B cell (primary cell): ENCODE measurements around the gene NCK2. TPM values are rescaled to one million over a fixed set of nuclear protein-coding genes. Genes with fewer than 3 reads are reported as not detected.

Experiments used
- ATAC-seq: fragments of 200-7000 bp; cut with Tn5 transposase; one replicate; pipeline ENCODE4 v1.10.0; 2021; ENCODE audit warnings: low read depth, mild to moderate bottlenecking, moderate number of reproducible peaks, moderate library complexity
- CTCF ChIA-PET: fragments of 350-600 bp; sonication (Branson Sonifier 250); formaldehyde crosslinking; loops from one replicate; lab custom pipeline; 2021; ENCODE audit warnings: antibody characterized with exemption, inconsistent platforms; lab: Charles Lee
- POLR2A ChIA-PET: fragments of 350-600 bp; sonication (Branson Sonifier 250); formaldehyde crosslinking; loops from one replicate; lab custom pipeline; 2021; ENCODE audit warnings: antibody characterized with exemption; lab: Charles Lee
- DNase-seq: peaks from one replicate; pipeline ENCODE4 v3.0.0; 2013
- H2AFZ ChIP-seq: 2 replicates; pipeline ENCODE4 v1.6.1; 2012; ENCODE audit warnings: mild to moderate bottlenecking, low read depth, low read length; ENCODE audit not compliant: insufficient read depth, poor library complexity, severe bottlenecking
- H3K27ac ChIP-seq, 2 donors: 1 replicate in 1 of 2; 2 replicates in 1 of 2; pipeline ENCODE4 v1.5.1; 2012 to 2013; ENCODE audit warnings: low read length in 2 of 2, mild to moderate bottlenecking in 2 of 2, moderate library complexity in 1 of 2
- H3K27me3 ChIP-seq, 4 experiments: fragments of 200-600 bp in 1 of 4; sonication (generic) in 1 of 4; replicated peaks in 1 of 4; 1 replicate in 2 of 4; 2 replicates in 2 of 4; pipeline versions ENCODE4 v1.6.1 to v1.7.0; 2013 to 2016; ENCODE audit warnings: low read length in 3 of 4, mild to moderate bottlenecking in 2 of 4, mixed read lengths in 1 of 4, moderate library complexity in 1 of 4; ENCODE audit not compliant: insufficient read depth in 4 of 4, control insufficient read depth in 3 of 4; ENCODE audit errors: control extremely low read depth in 1 of 4
- H3K36me3 ChIP-seq, 2 experiments: replicated peaks in 1 of 2; 1 replicate in 1 of 2; 2 replicates in 1 of 2; pipeline versions ENCODE4 v1.6.1 to v1.7.1; 2013; ENCODE audit warnings: low read length in 1 of 2; ENCODE audit not compliant: insufficient read depth in 2 of 2, control insufficient read depth in 1 of 2; ENCODE audit errors: control extremely low read depth in 1 of 2, extremely low read depth in 1 of 2
- H3K4me1 ChIP-seq, 2 donors: fragments of 200-600 bp in 1 of 2; sonication (generic) in 1 of 2; 1 replicate in 1 of 2; 2 replicates in 1 of 2; pipeline versions ENCODE4 v1.5.1 to v1.6.1; 2013 to 2017; ENCODE audit warnings: low read length in 2 of 2; ENCODE audit not compliant: control insufficient read depth in 2 of 2, insufficient read depth in 2 of 2
- H3K4me2 ChIP-seq: replicated peaks from 2 replicates; pipeline ENCODE3; 2012; ENCODE audit warnings: mild to moderate bottlenecking, low read depth, low read length; ENCODE audit not compliant: poor library complexity, severe bottlenecking
- H3K4me3 ChIP-seq, 5 experiments: fragments of 200-600 bp in 1 of 5; sonication (generic) in 1 of 5; 1 replicate in 3 of 5; 2 replicates in 2 of 5; pipeline versions ENCODE4 v1.5.1 to v1.7.0; 2011 to 2016; ENCODE audit warnings: low read length in 4 of 5, mild to moderate bottlenecking in 4 of 5, low read depth in 2 of 5, control low read depth in 1 of 5, moderate library complexity in 1 of 5; ENCODE audit not compliant: insufficient read depth in 1 of 5; ENCODE audit errors: control extremely low read depth in 1 of 5, extremely low read depth in 1 of 5
- H3K79me2 ChIP-seq: fragments of 200-600 bp; sonication (generic); one replicate; pipeline ENCODE4 v1.6.0; 2016; ENCODE audit warnings: low read length; ENCODE audit not compliant: control insufficient read depth, insufficient read depth
- H3K9ac ChIP-seq: fragments of 200-600 bp; sonication (generic); 2 replicates; pipeline ENCODE4 v1.6.1; 2017; ENCODE audit warnings: mild to moderate bottlenecking, low read length, moderate library complexity
- H3K9me3 ChIP-seq, 3 donors: one replicate each; pipeline versions ENCODE4 v1.6.1 to v1.7.1; 2013; ENCODE audit warnings: low read length in 2 of 3; ENCODE audit not compliant: control insufficient read depth in 2 of 3, insufficient read depth in 1 of 3; ENCODE audit errors: control extremely low read depth in 1 of 3
- H4K20me1 ChIP-seq: 2 replicates; pipeline ENCODE4 v1.6.0; 2012; ENCODE audit warnings: mild to moderate bottlenecking, low read length; ENCODE audit not compliant: insufficient read depth, control insufficient read depth, poor library complexity, severe bottlenecking
- H3K27ac Mint-ChIP-seq: one replicate; pipeline ENCODE4 v1.8.0; 2021; ENCODE audit warnings: mixed read lengths
- H3K27me3 Mint-ChIP-seq: one replicate; pipeline ENCODE4 v1.8.0; 2021; ENCODE audit warnings: mixed read lengths
- H3K4me1 Mint-ChIP-seq: one replicate; pipeline ENCODE4 v1.8.0; 2021; ENCODE audit warnings: mixed read lengths
- H3K4me3 Mint-ChIP-seq: one replicate; pipeline ENCODE4 v1.8.0; 2021; ENCODE audit warnings: mixed read lengths
- H3K9me3 Mint-ChIP-seq: one replicate; pipeline ENCODE4 v1.8.0; 2022; ENCODE audit warnings: mixed read lengths; ENCODE audit not compliant: insufficient read depth
- EZH2 ChIP-seq: IDR thresholded peaks from 2 replicates; pipeline ENCODE4 v1.6.1; 2012; ENCODE audit warnings: borderline replicate concordance, low read depth, mild to moderate bottlenecking, moderate library complexity, low read length; ENCODE audit not compliant: insufficient read depth, poor library complexity, severe bottlenecking
- whole genome bisulfite sequencing: methylation state at CpG from one replicate; pipeline ENCODE4 v1.1.5; 2013; ENCODE audit warnings: missing lambda C conversion rate; ENCODE audit not compliant: insufficient coverage; 5-methylcytosine and 5-hydroxymethylcytosine counted together
- intact Hi-C: fragments of 100-400 bp; cut with micrococcal nuclease; formaldehyde crosslinking; loops from one replicate; pipeline ENCODE4 v1.10.0; 2022
- polyA plus RNA-seq: library from polyadenylated mRNA; depleted of rRNA; stranded (reverse); fragments of >200 nt; gene quantifications from 2 replicates; pipeline ENCODE4 v1.2.3, GENCODE V29; 2012
- total RNA-seq, 2 donors: library from RNA; stranded (reverse); fragments of 120-200 nt in 1 of 2; gene quantifications; 1 replicate in 1 of 2; 2 replicates in 1 of 2; pipeline versions ENCODE4 v1.2.3 to v1.2.4, GENCODE V29; 2013 to 2022
- TF ChIP-seq, protein P1 (sequence below): fragments of 200-600 bp; IDR thresholded peaks from one replicate; pipeline ENCODE4 v1.8.0; 2022; ENCODE audit warnings: antibody characterized with exemption, mild to moderate bottlenecking

Gene NCK2
- total and polyA plus RNA-seq, 2 donors (not counting 1 experiment from before 2014, with no cell fraction given) = 64.2 to 72.3 TPM

DNA sequence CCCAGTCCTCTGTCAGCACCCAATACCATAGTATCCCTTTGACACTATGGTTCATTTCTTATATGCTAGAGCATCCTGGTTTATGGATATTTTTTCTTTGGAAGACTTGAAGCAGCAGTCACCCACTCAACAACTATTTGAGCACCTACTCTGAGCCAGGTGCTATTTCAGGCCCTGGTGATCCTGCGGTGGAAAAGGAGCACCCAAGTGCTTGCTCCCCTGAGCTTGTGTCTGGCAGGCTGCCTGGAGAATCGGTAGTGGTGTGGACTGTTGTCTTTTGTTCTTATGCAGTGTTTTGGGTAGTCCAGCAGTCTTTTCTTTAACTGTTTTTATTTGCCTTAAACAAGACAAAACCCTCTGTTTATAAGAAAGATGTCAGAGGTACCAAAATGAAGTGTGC is 28.9 kb downstream of the NCK2 start:
- POLR2A ChIA-PET = no interaction called here
- peaks cover 70 to 79% of the 10 kb centered on the region in 2 donors for H3K4me1 ChIP-seq

DNA sequence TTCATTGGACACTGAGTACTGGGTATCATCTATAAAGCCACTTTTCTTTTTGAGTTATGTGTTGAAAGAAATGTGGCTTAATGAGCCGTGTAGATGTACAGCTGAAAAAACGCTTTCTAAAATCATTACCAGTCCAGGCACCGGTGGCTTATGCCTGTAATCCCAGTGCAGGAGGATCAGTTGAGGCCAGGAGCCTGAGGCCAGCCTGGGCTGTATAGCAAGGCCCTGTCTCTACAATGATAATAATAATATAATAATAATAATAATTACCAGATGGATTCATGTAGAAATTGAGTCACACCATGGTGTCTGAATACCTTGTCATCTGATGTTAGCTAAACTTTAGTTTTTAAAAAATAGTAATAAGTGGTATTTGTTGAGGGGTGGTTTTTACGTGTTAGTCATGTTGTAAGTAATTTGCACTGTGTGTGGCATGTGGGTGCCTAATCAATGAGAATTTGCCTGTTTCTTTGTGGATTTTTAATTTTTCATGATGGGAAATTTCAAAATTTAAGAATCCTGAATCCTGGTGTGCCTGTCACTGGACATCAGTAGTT is 30.1 kb downstream of the NCK2 start:
- no peak overlapping the region for H3K9ac ChIP-seq
- ChIA-PET POLR2A (interaction anchor here (1.8 to 2.8 kb wide), 2 partner anchors 20 to 26 kb away, joined by 5 to 11 read pairs; no protein-coding TSS in a partner anchor), CTCF (interaction anchor here (1.0 to 4.9 kb wide), 5 partner anchors 14 to 32 kb away, joined by 3 to 47 read pairs (median 9); no protein-coding TSS in a partner anchor)
- H3K9me3 Mint-ChIP-seq = no peaks in the 10 kb centered on the region
- no peak for TF ChIP-seq EZH2
- TF ChIP-seq, protein P1, sequence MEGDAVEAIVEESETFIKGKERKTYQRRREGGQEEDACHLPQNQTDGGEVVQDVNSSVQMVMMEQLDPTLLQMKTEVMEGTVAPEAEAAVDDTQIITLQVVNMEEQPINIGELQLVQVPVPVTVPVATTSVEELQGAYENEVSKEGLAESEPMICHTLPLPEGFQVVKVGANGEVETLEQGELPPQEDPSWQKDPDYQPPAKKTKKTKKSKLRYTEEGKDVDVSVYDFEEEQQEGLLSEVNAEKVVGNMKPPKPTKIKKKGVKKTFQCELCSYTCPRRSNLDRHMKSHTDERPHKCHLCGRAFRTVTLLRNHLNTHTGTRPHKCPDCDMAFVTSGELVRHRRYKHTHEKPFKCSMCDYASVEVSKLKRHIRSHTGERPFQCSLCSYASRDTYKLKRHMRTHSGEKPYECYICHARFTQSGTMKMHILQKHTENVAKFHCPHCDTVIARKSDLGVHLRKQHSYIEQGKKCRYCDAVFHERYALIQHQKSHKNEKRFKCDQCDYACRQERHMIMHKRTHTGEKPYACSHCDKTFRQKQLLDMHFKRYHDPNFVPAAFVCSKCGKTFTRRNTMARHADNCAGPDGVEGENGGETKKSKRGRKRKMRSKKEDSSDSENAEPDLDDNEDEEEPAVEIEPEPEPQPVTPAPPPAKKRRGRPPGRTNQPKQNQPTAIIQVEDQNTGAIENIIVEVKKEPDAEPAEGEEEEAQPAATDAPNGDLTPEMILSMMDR = no peak
- H2AFZ ChIP-seq = no peak overlapping the region
- no peak overlapping the region for H3K4me3 ChIP-seq
- 89% methylated on average over 1 of the region's 4 CpGs for WGBS
- H3K79me2 ChIP-seq = peaks cover 94% of the 10 kb centered on the region
- H4K20me1 ChIP-seq = peaks cover 10% of the 10 kb centered on the region
- peak overlapping the region; percentile 63 for H3K4me2 ChIP-seq
- peak overlapping the region; percentile 32 for H3K4me3 Mint-ChIP-seq
- intact Hi-C loops = no loop called here
- peak overlapping the region; percentile 94 for H3K27ac Mint-ChIP-seq
- DNase-seq (no peak), ATAC-seq (no peak)
- H3K27me3 ChIP-seq = no peaks in the 10 kb centered on the region
- H3K4me1 ChIP-seq = peaks cover 70 to 79% of the 10 kb centered on the region in 2 donors
- peak overlapping the region; percentile 91 to 95 for H3K27ac ChIP-seq
- no peaks in the 10 kb centered on the region for H3K27me3 Mint-ChIP-seq
- H3K36me3 ChIP-seq = peaks cover 3 to 7% of the 10 kb centered on the region in 2 experiments
- peaks cover 81% of the 10 kb centered on the region for H3K4me1 Mint-ChIP-seq
- H3K9me3 ChIP-seq = no peaks in the 10 kb centered on the region

More for the DNA sequence above, 28.9 kb downstream of the NCK2 start:
- peaks cover 0 to 4% (median 0%) of the 10 kb centered on the region in 3 donors for H3K9me3 ChIP-seq
- Mint-ChIP-seq H3K9me3 (no peaks in the 10 kb centered on the region), H3K27ac (peak overlapping the region; percentile 94), H3K4me3 (no peak overlapping the region), H3K27me3 (no peaks in the 10 kb centered on the region), H3K4me1 (peaks cover 86% of the 10 kb centered on the region)
- no peak overlapping the region for H3K9ac ChIP-seq
- no CpG with 5 or more reads among the region's 2 CpGs for WGBS
- CTCF ChIA-PET = no interaction called here
- H3K27ac ChIP-seq = peak overlapping the region; percentile 30 to 91
- no peaks in the 10 kb centered on the region for H3K27me3 ChIP-seq
- TF ChIP-seq, protein P1 = no peak
- no peak for TF ChIP-seq EZH2
- peaks cover 94% of the 10 kb centered on the region for H3K79me2 ChIP-seq
- H3K4me2 ChIP-seq = no peak overlapping the region
- no peak overlapping the region for H3K4me3 ChIP-seq
- intact Hi-C loops = no loop called here
- no peak overlapping the region for H2AFZ ChIP-seq
- DNase-seq (no peak), ATAC-seq (no peak)
- H3K36me3 ChIP-seq = peaks cover 3 to 7% of the 10 kb centered on the region in 2 experiments
- H4K20me1 ChIP-seq = peaks cover 15% of the 10 kb centered on the region
